ENCODE measurements around the gene DDO.

- TF ChIP-seq CTCF (IDR thresholded peaks at IDR 0.05) (no peak), POLR2A (IDR thresholded peaks at IDR 0.05) (no peak)
Observed at GRCh38 chr6:110408901-110409300, 6.5 kb downstream of the DDO start.
